Raji (cell line): ENCODE measurements around the gene OGDH.

ENCODE experiments used
- POLR2A ChIP-seq: IDR thresholded peaks from 2 replicates; pipeline ENCODE4 v1.6.1; 2011; ENCODE audit warnings: low read depth, low read length, control low read depth; ENCODE audit not compliant: insufficient read depth

OGDH gene

GRCh38 chr7:44738051-44738723 lies 131.8 kb downstream of the OGDH start:
- no peak for TF ChIP-seq POLR2A

- TF ChIP-seq POLR2A: no peak
Measured at GRCh38 chr7:44738876-44739665, 132.6 kb downstream of the OGDH start.

GRCh38 chr7:44740055-44740454 lies 133.6 kb downstream of the OGDH start:
- TF ChIP-seq POLR2A: no peak

GRCh38 chr7:44743750-44744149 lies 137.3 kb downstream of the OGDH start:
- TF ChIP-seq POLR2A: no peak

- peak; percentile 65 for TF ChIP-seq POLR2A
Measured at GRCh38 chr7:44748045-44748947, 141.9 kb downstream of the OGDH start, which contains the start of gene ZMIZ2. Gene ZMIZ2, plus strand, starts transcription at chr7:44748847. Its CDS starts 7,403 bp downstream, at chr7:44756250.

GRCh38 chr7:44748948-44749731 lies 142.7 kb downstream of the OGDH start:
- TF ChIP-seq POLR2A: no peak; the same call in 1 of the 2 replicates

- no peak for TF ChIP-seq POLR2A
Measured at GRCh38 chr7:44749992-44750391, 143.6 kb downstream of the OGDH start.

GRCh38 chr7:44750424-44750823 lies 144.0 kb downstream of the OGDH start:
- no peak for TF ChIP-seq POLR2A

GRCh38 chr7:44750921-44751571 lies 144.6 kb downstream of the OGDH start:
- TF ChIP-seq POLR2A: 0 out of 2 replicates have a peak, but pooled peaks have one; percentile 8

GRCh38 chr7:44752822-44753221 lies 146.4 kb downstream of the OGDH start:
- TF ChIP-seq POLR2A: no peak

GRCh38 chr7:44754802-44755697 lies 148.6 kb downstream of the OGDH start:
- TF ChIP-seq POLR2A: no peak

GRCh38 chr7:44755698-44756627 lies 149.5 kb downstream of the OGDH start:
- no peak for TF ChIP-seq POLR2A
